Esophagus muscularis mucosa (tissue), 3 donors: Measurements from ENCODE around the gene C1orf116.

Experiments
- POLR2AphosphoS5 ChIP-seq, 2 donors: sonication (generic); formaldehyde crosslinking; IDR thresholded peaks; one replicate each; pipeline ENCODE4 v1.6.1; 2017; ENCODE audit warnings: antibody characterized with exemption in 2 of 2
- TF ChIP-seq, protein P1 (sequence below), 3 experiments: fragments of 200-600 bp in 2 of 3; fragments of 450-650 bp in 1 of 3; sonication (generic) in 2 of 3; IDR thresholded peaks; one replicate each; pipeline ENCODE4 v1.5.1; 2017 to 2019; ENCODE audit warnings: antibody characterized with exemption in 3 of 3, mild to moderate bottlenecking in 2 of 3, moderate library complexity in 1 of 3

DNA sequence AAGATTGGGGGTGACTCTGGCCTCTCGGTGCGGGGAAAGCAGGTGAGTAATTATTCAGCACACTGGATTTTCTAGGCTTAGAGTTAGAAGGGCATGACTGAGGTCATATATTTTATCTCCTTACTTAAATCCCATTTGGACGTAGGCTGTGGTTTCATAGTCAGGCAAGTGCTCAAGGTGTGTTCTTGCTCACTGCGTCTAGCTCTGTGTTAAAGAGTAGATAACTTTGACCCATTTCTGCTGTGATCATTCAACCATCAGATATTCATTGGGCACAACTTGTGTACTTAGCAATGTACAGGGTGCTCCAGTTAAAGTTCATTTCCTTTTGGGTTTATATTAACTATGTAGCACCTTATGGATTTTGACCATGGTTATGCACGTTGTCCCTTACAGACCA lies 35.1 kb upstream of the C1orf116 start:
- TF ChIP-seq POLR2AphosphoS5 (IDR thresholded peaks at IDR 0.05), result no peak
- TF ChIP-seq, protein P1, sequence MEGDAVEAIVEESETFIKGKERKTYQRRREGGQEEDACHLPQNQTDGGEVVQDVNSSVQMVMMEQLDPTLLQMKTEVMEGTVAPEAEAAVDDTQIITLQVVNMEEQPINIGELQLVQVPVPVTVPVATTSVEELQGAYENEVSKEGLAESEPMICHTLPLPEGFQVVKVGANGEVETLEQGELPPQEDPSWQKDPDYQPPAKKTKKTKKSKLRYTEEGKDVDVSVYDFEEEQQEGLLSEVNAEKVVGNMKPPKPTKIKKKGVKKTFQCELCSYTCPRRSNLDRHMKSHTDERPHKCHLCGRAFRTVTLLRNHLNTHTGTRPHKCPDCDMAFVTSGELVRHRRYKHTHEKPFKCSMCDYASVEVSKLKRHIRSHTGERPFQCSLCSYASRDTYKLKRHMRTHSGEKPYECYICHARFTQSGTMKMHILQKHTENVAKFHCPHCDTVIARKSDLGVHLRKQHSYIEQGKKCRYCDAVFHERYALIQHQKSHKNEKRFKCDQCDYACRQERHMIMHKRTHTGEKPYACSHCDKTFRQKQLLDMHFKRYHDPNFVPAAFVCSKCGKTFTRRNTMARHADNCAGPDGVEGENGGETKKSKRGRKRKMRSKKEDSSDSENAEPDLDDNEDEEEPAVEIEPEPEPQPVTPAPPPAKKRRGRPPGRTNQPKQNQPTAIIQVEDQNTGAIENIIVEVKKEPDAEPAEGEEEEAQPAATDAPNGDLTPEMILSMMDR (IDR thresholded peaks at IDR 0.05), result no peak
